Progenitor cell of endocrine pancreas (in vitro differentiated cells): Measurements from ENCODE around the gene SCRN1. TPM values are rescaled to one million over a fixed set of nuclear protein-coding genes. Genes with fewer than 3 reads are reported as not detected.

ENCODE experiments used
- DNase-seq: peaks from one replicate; pipeline ENCODE4 v3.0.0; 2021; ENCODE audit warnings: low spot score; ENCODE audit not compliant: unreplicated experiment
- H3K27ac Mint-ChIP-seq: 2 replicates; pipeline ENCODE4 v1.8.0; 2021; ENCODE audit warnings: mild to moderate bottlenecking, moderate library complexity, mixed read lengths
- H3K27me3 Mint-ChIP-seq: 2 replicates; pipeline ENCODE4 v1.8.0; 2021; ENCODE audit warnings: mixed read lengths
- H3K36me3 Mint-ChIP-seq: 2 replicates; pipeline ENCODE4 v1.8.0; 2022; ENCODE audit warnings: mixed read lengths; ENCODE audit not compliant: insufficient read depth
- H3K4me1 Mint-ChIP-seq: 2 replicates; pipeline ENCODE4 v1.8.0; 2021; ENCODE audit warnings: low read depth, mixed read lengths
- H3K4me3 Mint-ChIP-seq: 2 replicates; pipeline ENCODE4 v1.8.0; 2021; ENCODE audit warnings: low read depth, mild to moderate bottlenecking, moderate library complexity, mixed read lengths
- H3K9me3 Mint-ChIP-seq: 2 replicates; pipeline ENCODE4 v1.8.0; 2021; ENCODE audit warnings: low read depth, mixed read lengths
- CTCF ChIP-seq: fragments of 200-600 bp; sonication (generic); IDR thresholded peaks from one replicate; pipeline ENCODE4 v1.5.0; 2021; ENCODE audit warnings: antibody characterized with exemption, mild to moderate bottlenecking; ENCODE audit not compliant: unreplicated experiment
- total RNA-seq: library from RNA; stranded (reverse); gene quantifications from 2 replicates; pipeline ENCODE4 v1.2.1, GENCODE V29; 2021

Gene SCRN1
- total RNA-seq, 1 donor from 2014 or later = 53.4 TPM

GRCh38 chr7:29926741-29927140, 62.9 kb downstream of the SCRN1 start:
- no peaks in the 10 kb centered on the region for H3K4me1 Mint-ChIP-seq
- H3K36me3 Mint-ChIP-seq = peaks cover 12% of the 10 kb centered on the region
- H3K27ac Mint-ChIP-seq = no peak overlapping the region

GRCh38 chr7:29926216-29926615, 63.4 kb downstream of the SCRN1 start:
- no peak for TF ChIP-seq CTCF
- Mint-ChIP-seq H3K27me3 (no peaks in the 10 kb centered on the region), H3K27ac (no peak overlapping the region), H3K9me3 (no peaks in the 10 kb centered on the region), H3K4me1 (no peaks in the 10 kb centered on the region), H3K36me3 (peaks cover 12% of the 10 kb centered on the region), H3K4me3 (no peak overlapping the region)
- DNase-seq = no peak

More at GRCh38 chr7:29926741-29927140, 62.9 kb downstream of the SCRN1 start:
- no peak for TF ChIP-seq CTCF
- Mint-ChIP-seq H3K27me3 (no peaks in the 10 kb centered on the region), H3K9me3 (no peaks in the 10 kb centered on the region), H3K4me3 (no peak overlapping the region)
- DNase-seq = no peak

- Mint-ChIP-seq H3K27ac (no peak overlapping the region), H3K4me3 (no peak overlapping the region)
Measured at GRCh38 chr7:29924684-29925083, 64.9 kb downstream of the SCRN1 start.

GRCh38 chr7:29924006-29924405, 65.6 kb downstream of the SCRN1 start:
- DNase-seq = no peak
- Mint-ChIP-seq H3K27ac (no peak overlapping the region), H3K4me1 (no peaks in the 10 kb centered on the region), H3K4me3 (no peak overlapping the region), H3K36me3 (peaks cover 11% of the 10 kb centered on the region), H3K27me3 (no peaks in the 10 kb centered on the region), H3K9me3 (no peaks in the 10 kb centered on the region)
- no peak for TF ChIP-seq CTCF

More at GRCh38 chr7:29924684-29925083, 64.9 kb downstream of the SCRN1 start:
- peaks cover 10% of the 10 kb centered on the region for H3K36me3 Mint-ChIP-seq
- H3K9me3 Mint-ChIP-seq = no peaks in the 10 kb centered on the region
- H3K27me3 Mint-ChIP-seq = no peaks in the 10 kb centered on the region
- DNase-seq = no peak
- TF ChIP-seq CTCF = no peak
- H3K4me1 Mint-ChIP-seq = no peaks in the 10 kb centered on the region

- no peaks in the 10 kb centered on the region for H3K4me1 Mint-ChIP-seq
- no peaks in the 10 kb centered on the region for H3K9me3 Mint-ChIP-seq
- no peak for DNase-seq
- H3K4me3 Mint-ChIP-seq = no peak overlapping the region
- H3K36me3 Mint-ChIP-seq = peaks cover 8% of the 10 kb centered on the region
- H3K27ac Mint-ChIP-seq = no peak overlapping the region
- no peaks in the 10 kb centered on the region for H3K27me3 Mint-ChIP-seq
- TF ChIP-seq CTCF = no peak
Measured at GRCh38 chr7:29922921-29923700, 66.5 kb downstream of the SCRN1 start.
